GM12878 (cell line): ENCODE results near the gene MAGI2. TPM values are rescaled to one million over a fixed set of nuclear protein-coding genes. Genes with fewer than 3 reads are reported as not detected.

ENCODE experiments used
- ATAC-seq: fragments of 200-7000 bp; cut with Tn5 transposase; 3 replicates; pipeline ENCODE4 v1.9.1; 2020; ENCODE audit warnings: mild to moderate bottlenecking, moderate library complexity
- BruUV-seq: library from RNA; stranded (reverse); fragments of 400-500 nt; replicated peaks from 2 replicates; lab custom pipeline; 2021; lab: Mats Ljungman, UMichigan
- CTCF ChIA-PET: fragments of 300-600 bp; sonication (Branson Sonifier 250); formaldehyde crosslinking; extraction: SDS; loops from one replicate; lab custom pipeline; 2021; ENCODE audit warnings: inconsistent platforms; lab: Yijun Ruan, JAX
- POLR2A ChIA-PET: fragments of 350-600 bp; formaldehyde crosslinking; extraction: SDS; loops from one replicate; lab custom pipeline; 2021; ENCODE audit warnings: inconsistent platforms; lab: Charles Lee
- RAD21 ChIA-PET: fragments of 300-600 bp; sonication (Branson Sonifier 250); formaldehyde crosslinking; loops from one replicate; lab custom pipeline; 2023; ENCODE audit warnings: antibody characterized with exemption; ENCODE audit not compliant: unreplicated experiment; lab: Charles Lee
- SMC1A ChIA-PET: fragments of 300-600 bp; sonication (Branson Sonifier 250); formaldehyde crosslinking; loops from one replicate; lab custom pipeline; 2023; ENCODE audit not compliant: unreplicated experiment, uncharacterized antibody; lab: Charles Lee
- DNase-seq: peaks from one replicate; pipeline ENCODE4 v3.0.0-alpha.2; 2011; ENCODE audit warnings: low read depth, low spot score
- FAIRE-seq: peaks from 3 replicates; lab custom pipeline; 2011; peaks lifted over from hg19 to GRCh38; lab: Jason Lieb, UNC
- H2AFZ ChIP-seq: 2 replicates; pipeline ENCODE4 v1.6.0; 2011; ENCODE audit warnings: low read depth, low read length, control low read depth; ENCODE audit not compliant: control insufficient read depth
- H3K27ac ChIP-seq: 2 replicates; pipeline ENCODE4 v1.5.1; 2011; ENCODE audit warnings: control low read depth; ENCODE audit not compliant: control insufficient read depth, insufficient read depth
- H3K27me3 ChIP-seq, 2 experiments: replicated peaks in 1 of 2; 2 replicates each; pipeline versions ENCODE4 v1.6.0 to v1.6.1; 2011; ENCODE audit warnings: low read length in 1 of 2; ENCODE audit not compliant: control insufficient read depth in 2 of 2, insufficient read depth in 2 of 2
- H3K36me3 ChIP-seq, 2 experiments: 2 replicates each; pipeline ENCODE4 v1.5.1; 2011; ENCODE audit warnings: low read length in 1 of 2; ENCODE audit not compliant: control insufficient read depth in 2 of 2, insufficient read depth in 2 of 2
- H3K4me1 ChIP-seq: 2 replicates; pipeline ENCODE4 v1.6.1; 2011; ENCODE audit warnings: mild to moderate bottlenecking, low read length, moderate library complexity, mixed read lengths; ENCODE audit not compliant: control insufficient read depth, insufficient read depth
- H3K4me2 ChIP-seq: 2 replicates; pipeline ENCODE4 v1.6.0; 2011; ENCODE audit warnings: control low read depth; ENCODE audit not compliant: control insufficient read depth, insufficient read depth
- H3K4me3 ChIP-seq: fragments of 200-600 bp; sonication (generic); 2 replicates; pipeline ENCODE4 v1.5.1; 2016
- H3K79me2 ChIP-seq: 2 replicates; pipeline ENCODE4 v1.6.0; 2011; ENCODE audit warnings: low read length; ENCODE audit not compliant: control insufficient read depth, insufficient read depth
- H3K9ac ChIP-seq: 2 replicates; pipeline ENCODE4 v1.8.0; 2011; ENCODE audit warnings: low read length, control low read depth, mixed read lengths; ENCODE audit not compliant: control insufficient read depth, insufficient read depth
- H3K9me3 ChIP-seq: replicated peaks from 3 replicates; pipeline ENCODE4 v1.5.1; 2011; ENCODE audit warnings: mild to moderate bottlenecking, low read length; ENCODE audit not compliant: control insufficient read depth, insufficient read depth
- H4K20me1 ChIP-seq: 2 replicates; pipeline ENCODE4 v1.6.0; 2011; ENCODE audit not compliant: control insufficient read depth, insufficient read depth
- BCL11A ChIP-seq: IDR thresholded peaks from 2 replicates; pipeline ENCODE4 v1.6.1; 2011; ENCODE audit warnings: low read depth, low read length
- BCLAF1 ChIP-seq: fragments of 450-650 bp; IDR thresholded peaks from 2 replicates; pipeline ENCODE4 v1.6.1; 2017; ENCODE audit warnings: antibody characterized with exemption, mild to moderate bottlenecking, moderate library complexity
- CUX1 ChIP-seq: IDR thresholded peaks from 2 replicates; pipeline ENCODE4 v1.6.1; 2012; ENCODE audit warnings: improper control_type of control experiment, low read depth, low read length; ENCODE audit not compliant: insufficient replicate concordance
- ETV6 ChIP-seq, 2 experiments: fragments of 450-650 bp in 1 of 2; IDR thresholded peaks in 1 of 2; conservative IDR thresholded peaks in 1 of 2; 2 replicates each; pipeline ENCODE4 v1.6.1; 2014; ENCODE audit warnings: antibody characterized with exemption in 1 of 2, borderline replicate concordance in 1 of 2, low read depth in 1 of 2, mild to moderate bottlenecking in 1 of 2, moderate library complexity in 1 of 2
- HSF1 ChIP-seq: fragments of 150-350 bp; IDR thresholded peaks from 2 replicates; pipeline ENCODE4 v1.6.1; 2014; ENCODE audit warnings: mild to moderate bottlenecking, low read depth, low read length
- JUNB ChIP-seq: IDR thresholded peaks from 2 replicates; pipeline ENCODE4 v1.6.1; 2016; ENCODE audit warnings: antibody characterized with exemption, mild to moderate bottlenecking
- KDM1A ChIP-seq: fragments of 200-600 bp; sonication (generic); IDR thresholded peaks from 2 replicates; pipeline ENCODE4 v1.6.1; 2016; ENCODE audit warnings: borderline replicate concordance
- MTA3 ChIP-seq: IDR thresholded peaks from 2 replicates; pipeline ENCODE4 v1.6.1; 2012; ENCODE audit warnings: low read length, inconsistent platforms, borderline replicate concordance
- NBN ChIP-seq: fragments of 450-650 bp; IDR thresholded peaks from 2 replicates; pipeline ENCODE4 v1.6.1; 2016
- NFYB ChIP-seq: IDR thresholded peaks from 2 replicates; pipeline ENCODE4 v1.6.1; 2011; ENCODE audit warnings: low read depth, mild to moderate bottlenecking, low read length, improper control_type of control experiment, moderate library complexity; ENCODE audit not compliant: insufficient read depth
- TBL1XR1 ChIP-seq: IDR thresholded peaks from 2 replicates; pipeline ENCODE4 v1.6.1; 2012; ENCODE audit warnings: low read depth, low read length, improper control_type of control experiment
- WGBS: methylation state at CpG from one replicate; pipeline ENCODE4 v1.1.6; 2016; ENCODE audit warnings: low lambda C conversion rate; ENCODE audit not compliant: insufficient replicate concordance, insufficient coverage; ENCODE audit errors: missing lambda C conversion rate; 5-methylcytosine and 5-hydroxymethylcytosine counted together
- in situ Hi-C: fragments of 300-500 bp; cut with MboI; formaldehyde crosslinking; loops from 9 replicates; pipeline ENCODE4 v1.14.3; 2018; ENCODE audit warnings: mixed read lengths
- intact Hi-C: fragments of 100-400 bp; cut with micrococcal nuclease; formaldehyde crosslinking; loops from one replicate; pipeline ENCODE4 v1.14.2; 2022; ENCODE audit not compliant: unreplicated experiment
- polyA plus RNA-seq, 11 experiments: library from polyadenylated mRNA; depleted of rRNA in 4 of 11; unstranded in 6 of 11; stranded (reverse) in 5 of 11; fragments of >200 nt; fragmentation: Nextera tagmentation in 4 of 11; fragmentation: Illumina TruSeq in 1 of 11; extraction: Ambion mirVana in 4 of 11; extraction: Trizol in 1 of 11; gene quantifications; 1 replicate in 1 of 11; 2 replicates in 10 of 11; pipeline versions ENCODE4 v1.2.1 to v1.2.3, GENCODE V29; 2011 to 2016; ENCODE audit warnings: inconsistent platforms in 2 of 11, missing spikeins in 2 of 11, low read depth in 1 of 11
- total RNA-seq, 4 experiments: library from RNA; depleted of rRNA in 3 of 4; stranded (reverse); fragments of >200 nt in 3 of 4; fragmentation: Illumina TruSeq in 1 of 4; extraction: Trizol in 1 of 4; gene quantifications; 2 replicates each; pipeline versions ENCODE4 v1.2.1 to v1.2.3, GENCODE V29; 2013 to 2021

Gene MAGI2
- total and polyA plus RNA-seq, 10 of the 15 experiments (the other 5 are each of a cell fraction or from before 2014, with no cell fraction given) = 0.01 to 0.31 (median 0.05) TPM; not detected in 2

GRCh38 chr7:78530351-78530750 lies 923.1 kb downstream of the MAGI2 start (continued):
- TF ChIP-seq CUX1 (no peak), ETV6 (conservative IDR thresholded peaks at IDR 0.05 in 1 of 2, IDR thresholded peaks at IDR 0.05 in 1 of 2; ENCODE audit: borderline replicate concordance in 1 of 2, low read depth in 1 of 2) (no peak)

GRCh38 chr7:78529392-78529791 lies 924.1 kb downstream of the MAGI2 start:
- intact Hi-C loops (no loop called here), in situ Hi-C loops (no loop called here)
- ChIA-PET RAD21 (no interaction called here), POLR2A (no interaction called here), CTCF (no interaction called here), SMC1A (no interaction called here)
- no peaks in the 10 kb centered on the region for H3K79me2 ChIP-seq
- no peak overlapping the region for H3K27ac ChIP-seq
- ATAC-seq = no peak
- H3K9me3 ChIP-seq = no peaks in the 10 kb centered on the region
- no peaks in the 10 kb centered on the region for H3K27me3 ChIP-seq
- DNase-seq = no peak
- no peak overlapping the region for H2AFZ ChIP-seq
- H3K4me3 ChIP-seq = no peak overlapping the region
- no peak overlapping the region for H3K4me2 ChIP-seq
- H4K20me1 ChIP-seq = no peaks in the 10 kb centered on the region
- no peaks in the 10 kb centered on the region for H3K36me3 ChIP-seq
- no peak overlapping the region for H3K9ac ChIP-seq
- H3K4me1 ChIP-seq = no peaks in the 10 kb centered on the region
- WGBS = 63% methylated on average over 2 of the region's 3 CpGs
- FAIRE-seq = no peak
- no TSS peak for BruUV-seq
- TF ChIP-seq TBL1XR1 (no peak), NBN (no peak), MTA3 (no peak), HSF1 (no peak), BCLAF1 (no peak), JUNB (no peak), NFYB (no peak), KDM1A (no peak), BCL11A (no peak)
